Activated CD4-positive, alpha-beta T cell treated with anti-CD3 and anti-CD28 coated beads for 4 hours (primary cell): ENCODE measurements around the gene CCNY.
"Not testable (repeated sequence)": the region's sequence is repeated elsewhere in the genome, so short reads cannot be mapped to it uniquely, and the experiment has no call there.

Experiments
- DNase-seq, 2 donors: peaks; one replicate each; pipeline ENCODE4 v3.0.0-alpha.2; 2020

Gene CCNY

DNA sequence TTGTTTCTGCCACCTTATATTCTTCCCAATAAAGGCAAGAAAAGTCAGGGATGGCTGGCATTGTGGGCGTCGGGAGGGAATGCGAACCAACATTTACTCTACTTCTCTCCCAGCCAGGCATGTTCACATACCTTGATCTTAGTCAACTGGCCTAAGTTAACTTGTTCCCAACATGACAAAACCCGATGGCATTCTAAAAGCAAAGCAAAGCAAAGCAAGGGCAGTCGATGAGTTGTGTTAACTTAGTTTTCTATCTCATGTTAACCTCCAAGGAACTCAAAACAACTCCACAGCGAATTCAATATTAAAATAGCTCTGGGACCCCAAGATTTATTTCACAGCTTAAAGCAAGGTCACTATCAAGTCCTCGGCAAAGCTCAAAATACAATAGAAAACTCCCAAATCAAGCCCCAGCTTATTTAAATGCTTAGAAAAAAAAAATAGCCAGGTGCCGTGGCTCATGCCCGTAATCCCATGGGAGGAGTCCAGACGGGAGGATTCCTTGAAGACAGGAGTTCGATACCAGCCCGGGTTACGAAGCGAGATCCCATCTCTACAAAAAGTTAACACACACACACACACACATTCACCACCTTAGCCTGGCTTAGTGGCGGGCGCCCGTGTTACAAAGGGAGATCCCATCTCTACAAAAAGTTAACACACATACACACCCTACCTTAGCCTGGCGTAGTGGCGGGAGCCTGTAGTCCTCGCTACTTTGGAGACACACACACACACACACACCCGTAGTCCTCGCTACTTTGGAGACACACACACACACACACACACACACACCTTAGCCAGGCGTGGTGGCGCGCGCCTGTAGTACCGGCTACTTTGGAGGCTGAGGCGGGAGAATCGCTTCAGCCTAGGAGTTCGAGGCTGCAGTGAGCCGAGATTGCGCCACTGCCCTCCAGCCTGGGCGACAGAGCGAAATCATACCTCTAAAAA, 901 bp upstream of the CCNY start:
- peak in 1 of 2 donors; percentile 4 for DNase-seq

DNA sequence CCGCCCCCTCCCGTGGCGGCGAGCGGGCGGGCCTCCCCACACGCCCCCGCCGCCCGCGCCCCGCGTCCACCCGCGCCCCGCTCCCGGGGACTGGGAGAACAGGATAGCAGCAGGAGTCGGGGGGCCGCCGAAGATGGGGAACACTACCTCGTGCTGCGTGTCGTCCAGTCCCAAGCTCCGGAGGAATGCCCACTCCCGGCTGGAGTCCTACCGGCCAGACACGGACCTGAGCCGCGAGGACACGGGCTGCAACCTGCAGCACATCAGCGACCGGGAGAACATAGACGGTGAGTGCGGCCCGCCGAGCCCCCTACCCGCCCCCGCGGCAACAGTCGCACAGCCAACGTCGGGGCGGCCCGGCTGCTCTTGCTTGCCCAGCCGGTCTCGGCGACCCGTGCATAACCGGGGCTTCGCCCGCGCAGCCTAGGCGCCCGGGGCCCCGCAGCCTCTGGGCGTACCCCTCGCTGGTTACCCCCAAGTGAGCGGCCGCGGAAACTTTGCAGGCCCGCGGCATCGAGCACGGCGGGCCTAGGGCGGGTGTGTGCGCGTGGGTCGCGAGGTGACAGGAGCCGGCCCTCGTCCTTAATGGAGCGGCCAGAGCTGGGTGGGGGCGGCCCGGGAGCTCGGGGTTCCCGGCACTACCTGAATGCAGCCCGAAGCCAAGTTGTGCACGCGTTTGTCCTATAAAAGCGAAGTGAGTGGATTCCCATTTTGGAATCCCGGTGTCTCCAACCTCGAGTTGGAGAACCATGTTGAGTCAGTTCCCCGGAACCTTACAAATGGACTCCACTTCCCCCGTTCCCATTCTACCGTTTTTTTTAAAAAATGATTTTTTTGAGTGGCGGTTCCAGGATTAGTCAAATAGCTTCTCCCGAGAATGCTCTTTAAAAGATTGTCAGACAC, 863 bp downstream of the CCNY start:
- peak in 1 of 2 donors; percentile 32 for DNase-seq

DNA sequence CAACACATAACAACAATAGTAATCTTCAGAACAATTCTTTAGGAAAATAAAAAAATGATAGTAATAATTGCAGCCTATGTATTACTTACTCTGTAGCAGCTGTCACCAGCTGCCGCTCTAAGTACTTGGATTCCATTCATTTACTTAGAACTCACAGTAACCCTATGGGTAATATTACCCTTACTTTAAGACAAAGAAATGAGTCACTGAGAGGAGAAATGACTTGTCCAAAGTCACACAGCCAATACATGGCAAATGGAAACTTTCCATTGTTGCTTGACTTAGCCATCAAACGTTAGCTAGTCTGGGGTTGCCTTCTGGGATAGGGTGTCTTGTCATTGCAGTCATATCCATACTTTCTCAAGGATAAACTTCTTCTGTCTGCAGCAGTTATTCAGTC, 3.6 kb downstream of the CCNY start:
- DNase-seq, result no peak

DNA sequence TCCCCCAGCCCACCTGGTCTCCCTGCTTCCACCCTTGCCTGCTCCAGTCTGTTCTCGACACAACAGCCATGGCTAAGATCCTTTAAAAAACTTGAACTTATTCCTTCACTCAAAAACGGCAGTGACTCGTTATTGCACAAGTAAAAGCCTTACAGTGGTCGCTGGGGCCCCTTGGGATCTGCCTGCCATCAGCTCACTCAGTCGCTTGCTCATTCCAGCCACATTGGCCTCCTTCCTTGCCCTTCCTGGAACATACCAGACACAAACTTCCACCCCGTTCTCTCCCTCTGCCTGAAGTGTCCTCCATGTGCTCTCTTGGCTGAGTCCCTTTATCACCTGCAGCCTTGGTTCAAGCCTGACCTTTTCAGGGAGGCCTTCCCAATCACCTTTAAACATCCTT, 4.7 kb downstream of the CCNY start:
- DNase-seq, result no peak

DNA sequence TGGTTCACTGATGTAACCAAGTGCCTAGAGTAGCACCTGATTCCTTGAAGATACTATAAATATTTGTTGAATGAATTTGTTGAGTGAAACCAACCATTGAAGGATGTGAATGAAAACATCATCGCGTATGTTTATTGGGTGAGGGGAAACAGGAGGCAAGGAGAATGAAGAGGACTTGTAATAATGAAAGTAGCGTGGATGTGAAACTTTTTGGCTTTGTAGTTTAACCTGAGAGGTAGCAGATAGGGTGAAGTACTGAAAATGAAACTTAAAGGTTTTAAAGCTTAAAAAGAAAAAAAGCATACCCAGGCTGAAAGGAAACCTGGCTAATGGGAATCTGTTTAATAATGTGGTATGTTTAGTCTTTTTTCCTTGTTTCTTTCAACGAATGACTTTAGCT, 5.2 kb downstream of the CCNY start:
- DNase-seq, result no peak

DNA sequence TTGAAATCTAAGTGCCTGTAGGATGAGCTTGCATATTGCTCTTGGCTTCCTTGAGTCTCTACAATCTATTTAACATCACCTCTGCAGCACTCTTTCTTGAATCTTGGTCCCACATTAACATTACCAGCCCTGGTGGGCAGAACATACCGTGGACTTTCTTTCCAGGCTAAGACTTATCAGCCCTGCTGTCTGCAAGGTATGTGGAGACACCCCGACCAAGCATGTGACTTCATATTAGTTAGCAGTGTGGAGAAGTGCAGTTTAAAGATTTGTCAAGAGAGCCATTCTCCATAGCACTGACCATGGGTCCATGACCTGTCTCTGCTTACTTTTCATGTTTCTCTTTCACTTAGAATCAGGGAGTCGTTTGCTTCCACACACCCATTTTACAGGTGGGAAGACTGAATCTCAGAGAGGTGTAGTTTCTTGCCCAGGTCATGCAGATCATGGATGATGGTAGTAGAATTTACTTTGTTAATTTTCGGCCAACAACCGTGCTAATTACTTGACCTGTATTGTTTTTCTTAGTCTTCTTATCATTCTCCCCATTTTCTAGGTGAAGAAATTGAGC, 6.0 kb downstream of the CCNY start:
- DNase-seq, result no peak

DNA sequence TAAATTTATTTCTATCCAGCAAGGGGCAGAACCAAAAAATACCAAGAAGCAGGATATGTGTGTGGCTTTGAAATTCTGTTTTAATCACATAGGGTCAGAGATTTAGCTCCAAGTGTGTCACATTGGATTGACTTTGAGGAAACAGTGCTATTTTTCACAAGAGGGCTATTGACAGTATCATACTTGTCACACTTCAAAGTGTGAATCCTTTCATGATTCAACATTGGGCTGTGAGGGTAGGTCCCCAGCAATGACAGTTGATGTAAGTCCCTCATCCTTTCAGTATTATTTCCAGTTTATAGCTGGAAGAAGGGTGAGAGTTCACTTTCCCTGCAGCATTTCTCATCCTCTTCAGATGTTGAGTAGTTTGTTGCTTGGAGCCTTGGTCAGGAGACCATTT, 7.4 kb downstream of the CCNY start:
- no peak for DNase-seq

DNA sequence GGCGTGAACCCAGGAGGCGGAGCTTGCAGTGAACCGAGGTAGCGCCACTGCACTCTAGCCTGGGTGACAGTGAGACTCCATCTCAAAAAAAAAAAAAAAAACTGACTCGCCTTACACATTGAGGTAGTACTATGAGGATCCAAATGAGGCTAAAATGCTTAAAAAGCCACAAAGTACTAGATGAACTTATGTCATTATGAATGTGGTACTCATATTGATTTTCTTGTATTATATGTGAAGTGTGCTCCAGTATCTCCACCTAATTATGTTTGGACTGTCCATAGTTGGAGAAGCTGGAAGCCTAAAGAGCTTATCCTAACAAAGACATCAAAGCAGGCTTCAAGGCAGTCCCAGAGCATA, 9.1 kb downstream of the CCNY start:
- DNase-seq, result no peak

DNA sequence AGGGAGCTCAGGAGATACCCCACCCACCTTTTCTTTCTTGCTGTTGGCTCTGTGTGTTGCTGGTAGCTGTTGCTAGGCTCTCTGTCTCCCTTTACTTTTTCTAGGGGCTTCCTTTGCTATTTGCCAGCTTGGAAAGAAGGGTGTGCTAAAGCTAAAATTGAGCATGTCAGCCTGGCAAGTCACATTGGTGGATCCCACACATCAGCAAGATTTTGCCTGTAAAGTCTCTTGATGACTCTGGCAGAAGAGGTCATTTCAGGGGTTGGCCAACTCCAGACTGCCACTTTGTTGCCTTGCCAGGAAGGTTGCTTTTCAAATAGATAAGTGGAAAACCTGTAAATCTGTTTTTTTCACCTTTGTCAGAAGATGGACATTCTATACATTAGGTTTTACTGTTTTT, 9.9 kb downstream of the CCNY start:
- DNase-seq, result no peak

DNA sequence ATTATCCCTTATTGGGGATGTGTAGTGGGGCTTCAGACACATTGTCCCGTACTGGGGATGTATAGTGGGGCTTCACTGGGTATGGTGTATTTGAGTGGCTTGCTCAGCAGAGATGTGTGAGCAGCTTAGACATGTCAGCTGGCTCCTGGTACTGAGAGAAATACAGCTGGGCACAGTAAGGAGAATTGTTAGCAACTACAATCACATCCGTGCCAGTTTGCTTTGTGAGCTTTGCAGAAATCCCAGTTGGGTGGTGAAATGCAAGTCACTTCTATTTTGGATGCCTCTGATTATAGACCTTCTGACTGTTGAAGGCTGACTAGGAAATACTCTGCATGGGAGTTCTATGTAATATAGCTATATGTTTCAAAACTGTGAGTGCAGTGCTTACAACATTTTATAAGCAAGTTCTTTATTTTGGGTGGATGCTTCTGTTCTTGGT, 10.8 kb downstream of the CCNY start:
- DNase-seq, result no peak

DNA sequence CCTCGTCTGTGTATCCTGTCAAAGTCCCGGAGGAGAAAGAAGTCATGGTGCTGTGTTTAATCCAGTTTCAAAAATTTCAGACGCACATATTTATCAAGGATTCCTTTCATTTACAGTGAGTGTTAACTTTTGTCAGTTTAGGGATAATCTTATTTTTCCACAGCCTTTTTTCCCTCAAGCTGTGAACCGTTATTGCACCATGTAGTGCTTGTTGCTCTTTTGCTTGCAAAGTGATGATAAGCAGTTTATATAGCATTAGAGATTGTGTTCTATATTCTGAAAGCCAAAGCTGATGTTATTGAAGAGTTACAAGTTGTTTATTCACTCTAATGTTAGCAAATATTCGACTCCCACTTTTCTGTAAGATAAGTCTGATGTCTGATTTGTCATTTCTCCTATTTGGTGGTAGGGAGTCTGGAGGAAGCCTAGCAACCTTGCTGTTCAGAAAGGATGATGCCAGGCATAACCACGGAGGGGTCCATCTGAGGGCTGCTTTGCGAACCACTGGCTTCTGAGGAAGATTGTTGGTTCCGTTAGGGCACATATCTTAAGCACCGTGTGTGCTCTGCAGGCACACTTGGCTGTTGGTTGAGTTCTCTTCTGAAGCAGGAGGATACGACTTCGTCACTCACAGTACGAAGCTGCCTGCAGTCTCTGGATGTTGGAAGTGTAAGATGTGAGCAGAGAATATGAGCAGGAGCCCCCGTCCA, 11.7 kb downstream of the CCNY start:
- DNase-seq, result no peak

DNA sequence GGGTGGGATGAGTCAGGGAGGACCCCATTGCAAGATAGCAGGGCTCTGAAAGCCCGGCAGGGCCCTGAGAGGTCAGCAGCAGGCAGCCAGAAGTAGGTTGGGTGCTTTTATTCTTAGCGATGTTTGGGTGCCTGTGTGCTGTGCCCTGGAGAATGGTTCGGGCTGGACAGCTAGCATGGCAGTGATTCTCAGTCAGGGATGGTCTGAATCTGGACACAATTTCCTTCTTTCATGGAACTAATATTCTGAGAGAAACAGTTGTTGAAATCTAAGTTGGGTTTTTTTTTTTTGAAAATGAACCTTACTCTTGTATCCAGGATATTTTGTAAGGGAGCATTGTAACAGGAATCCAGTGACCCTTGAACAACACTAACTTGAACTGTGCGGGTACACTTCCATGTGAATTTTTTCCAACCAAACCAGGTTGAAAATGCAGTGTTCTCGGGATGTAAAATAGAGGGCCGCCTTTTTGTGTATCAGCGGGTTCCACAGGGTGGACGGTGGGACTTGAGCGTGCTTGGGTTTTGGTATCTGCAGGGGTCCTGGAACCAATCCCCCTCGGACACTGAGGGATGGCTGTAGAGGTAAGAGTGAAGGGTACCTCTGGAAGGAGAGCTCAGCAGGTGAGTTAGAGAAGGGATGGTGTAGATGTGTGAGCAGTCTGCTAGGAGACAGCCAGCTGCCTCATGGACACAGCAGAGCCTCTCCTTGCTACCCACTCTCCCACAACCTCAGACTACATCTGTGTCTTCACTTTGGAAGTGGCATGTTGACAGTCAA, 12.5 kb downstream of the CCNY start:
- no peak for DNase-seq

DNA sequence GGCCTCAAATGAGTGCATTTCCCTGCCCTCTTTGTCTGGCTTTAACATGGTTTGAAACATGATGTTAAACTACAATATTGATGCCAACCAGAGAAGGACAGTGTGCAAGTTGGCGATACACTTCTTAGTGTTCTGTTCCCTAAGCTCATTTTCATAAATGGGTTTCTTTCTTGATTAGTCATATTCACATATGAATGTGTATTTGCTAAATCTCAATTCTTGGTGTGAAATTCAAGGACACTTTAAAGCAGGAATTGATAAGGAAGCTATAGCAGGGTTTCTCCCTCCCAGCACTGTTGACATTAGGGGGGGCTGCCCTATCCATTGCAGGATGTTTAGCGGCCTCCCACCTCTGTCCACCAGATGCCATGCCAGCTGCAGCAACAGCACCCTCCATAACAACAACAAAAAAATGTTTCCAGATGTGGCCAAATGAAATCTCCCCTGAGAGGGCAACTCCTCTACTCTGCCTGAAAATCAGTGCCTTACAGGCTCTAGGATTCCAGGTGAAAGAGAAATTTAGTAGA, 13.1 kb downstream of the CCNY start:
- DNase-seq, result no peak

DNA sequence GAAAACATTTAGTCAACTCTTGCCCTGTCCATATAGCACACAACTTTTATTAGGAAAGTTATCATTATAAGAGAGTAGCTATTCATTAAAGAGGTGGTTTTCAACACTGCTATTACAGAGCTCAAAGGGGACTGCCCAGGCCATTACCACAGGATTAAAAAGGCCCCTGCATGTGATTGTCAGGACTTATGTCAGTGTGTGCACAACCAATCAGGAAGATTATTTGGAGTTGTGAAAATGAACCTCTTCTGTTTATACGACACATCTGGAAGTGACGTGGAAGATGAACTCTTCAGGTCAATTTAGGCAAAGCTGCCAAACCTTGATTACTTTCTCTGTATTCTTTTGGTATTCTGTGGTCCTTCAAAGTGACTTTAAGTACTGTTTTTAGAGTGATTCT, 14.7 kb downstream of the CCNY start:
- no peak for DNase-seq

DNA sequence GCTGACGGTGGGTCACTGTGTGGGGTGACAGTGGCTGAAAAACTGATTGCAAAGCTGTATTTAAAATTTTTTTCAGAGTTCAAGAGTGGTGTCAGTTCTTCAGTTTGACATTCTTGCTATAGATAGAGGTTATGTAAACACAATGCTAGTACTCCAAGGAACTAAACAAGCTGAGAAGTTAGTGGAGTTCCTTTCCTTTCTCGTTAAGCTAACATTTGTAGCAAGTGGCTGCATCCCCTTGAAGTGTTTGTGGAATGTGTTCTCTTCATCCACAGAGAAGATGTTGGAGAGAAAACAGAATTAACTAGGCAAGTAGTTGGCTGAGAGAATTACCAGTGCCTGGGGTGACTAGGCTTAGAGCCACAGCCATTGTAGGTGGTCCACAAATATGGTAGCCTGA, 15.8 kb downstream of the CCNY start:
- no peak for DNase-seq

DNA sequence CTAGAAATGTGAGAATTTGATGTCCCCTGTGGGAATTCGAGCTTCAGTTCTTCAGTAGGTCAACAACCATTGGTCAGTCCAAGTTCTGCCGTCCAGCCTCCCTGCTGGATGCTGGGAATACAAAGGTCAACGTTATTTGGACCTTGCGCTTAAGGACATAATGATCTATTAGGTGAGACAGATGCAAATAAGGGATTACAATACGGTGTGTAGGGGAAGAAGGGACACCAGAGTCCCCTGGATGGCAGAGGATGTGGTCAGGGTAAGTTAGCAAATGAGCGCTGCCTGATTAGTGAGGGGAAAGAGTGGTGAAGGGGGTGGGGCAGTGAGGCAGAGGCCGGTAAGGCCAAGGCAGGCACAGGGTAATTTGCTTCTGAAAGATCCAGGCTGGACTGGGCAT, 16.2 kb downstream of the CCNY start:
- DNase-seq, result no peak

DNA sequence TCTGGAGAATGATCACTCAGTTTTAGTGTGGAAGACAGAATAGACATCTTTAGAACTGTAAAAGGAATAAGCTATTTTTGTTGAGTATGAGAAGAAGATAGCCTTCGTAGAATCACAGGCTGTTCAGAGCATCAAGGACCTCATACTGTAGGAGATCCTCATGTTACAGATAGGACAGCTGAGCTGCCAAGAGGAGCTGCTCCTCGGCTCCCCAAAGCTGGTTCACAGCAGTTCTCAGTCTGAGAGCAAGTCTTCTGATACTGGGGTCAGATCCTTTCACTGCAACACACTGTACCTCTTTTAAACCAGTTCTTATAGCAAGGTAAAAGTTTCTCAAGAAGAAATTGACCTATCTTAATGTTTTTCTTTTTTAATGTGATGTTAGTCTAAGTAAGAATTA, 17.1 kb downstream of the CCNY start:
- DNase-seq, result no peak

DNA sequence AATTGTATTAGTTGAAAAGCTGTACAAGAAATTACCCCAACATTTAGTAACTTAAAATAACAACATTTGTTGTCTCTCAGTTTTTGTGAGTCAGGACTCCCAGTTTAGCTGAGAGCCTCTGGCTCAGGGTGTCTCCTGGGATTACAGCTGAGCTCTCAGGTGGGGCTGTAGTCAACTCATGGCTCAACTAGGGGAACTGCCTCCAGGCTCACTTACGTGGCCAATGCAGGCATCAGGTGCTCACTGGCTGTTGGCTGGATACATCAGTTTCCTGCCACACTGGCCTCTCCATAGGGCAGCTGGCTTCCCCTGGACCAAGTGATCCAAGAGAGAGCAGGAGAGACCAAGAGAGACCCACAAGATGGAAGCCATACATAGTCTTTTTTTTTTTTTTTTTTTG, 17.5 kb downstream of the CCNY start:
- DNase-seq, result no peak

DNA sequence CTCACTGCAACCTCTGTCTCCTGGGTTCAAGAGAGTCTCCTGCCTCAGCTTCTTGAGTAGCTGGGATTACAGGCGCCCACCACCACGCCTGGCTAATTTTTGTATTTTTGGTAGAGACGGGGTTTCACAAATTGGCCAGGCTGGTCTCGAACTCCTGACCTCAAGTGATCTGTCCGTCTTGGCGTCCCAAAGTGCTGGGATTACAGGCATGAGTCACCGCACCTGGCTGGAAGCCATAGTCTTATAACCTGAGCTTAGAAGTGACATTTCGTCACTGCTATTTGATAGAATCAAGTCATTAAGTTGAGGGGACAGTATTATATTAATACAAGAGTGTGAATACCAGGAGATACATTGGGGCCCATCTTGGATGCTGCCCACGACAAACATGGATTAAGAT, 17.9 kb downstream of the CCNY start:
- not testable (repeated sequence) for DNase-seq

DNA sequence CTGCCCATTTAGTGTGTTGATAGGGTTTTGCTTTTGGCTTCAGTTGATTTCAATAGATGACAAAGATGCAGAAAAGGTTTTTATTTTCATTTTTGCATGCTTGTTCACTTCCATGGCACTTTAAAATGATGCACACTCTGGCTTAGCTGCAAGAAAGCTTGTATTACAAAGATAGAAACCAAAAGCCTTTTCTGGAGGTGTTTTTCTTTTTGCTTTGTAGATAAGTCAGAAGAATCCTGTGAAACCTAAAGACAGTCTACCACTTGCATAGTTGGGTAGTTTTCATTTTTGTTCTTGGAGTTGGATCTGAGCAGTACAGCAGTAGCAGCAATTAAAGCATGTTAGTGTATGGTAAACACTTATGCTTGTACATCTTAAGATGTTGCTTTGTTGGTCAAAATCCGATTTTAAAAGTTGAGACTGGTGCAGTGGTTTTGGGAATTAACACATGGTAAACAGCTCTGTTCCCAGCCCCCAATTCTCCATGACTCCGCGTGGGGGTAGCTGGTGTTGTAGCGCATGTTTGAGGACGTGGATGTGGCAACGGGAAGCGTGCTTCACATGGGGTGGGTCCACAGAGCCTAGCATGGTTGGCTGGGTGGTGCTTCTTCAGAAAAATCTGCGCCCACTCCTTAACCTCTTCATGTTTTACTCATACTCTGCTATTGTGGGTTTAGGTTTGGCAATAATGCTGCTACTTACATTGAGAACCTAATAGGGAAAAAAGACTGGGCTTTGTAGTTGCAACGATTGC, 19.8 kb downstream of the CCNY start:
- no peak for DNase-seq

DNA sequence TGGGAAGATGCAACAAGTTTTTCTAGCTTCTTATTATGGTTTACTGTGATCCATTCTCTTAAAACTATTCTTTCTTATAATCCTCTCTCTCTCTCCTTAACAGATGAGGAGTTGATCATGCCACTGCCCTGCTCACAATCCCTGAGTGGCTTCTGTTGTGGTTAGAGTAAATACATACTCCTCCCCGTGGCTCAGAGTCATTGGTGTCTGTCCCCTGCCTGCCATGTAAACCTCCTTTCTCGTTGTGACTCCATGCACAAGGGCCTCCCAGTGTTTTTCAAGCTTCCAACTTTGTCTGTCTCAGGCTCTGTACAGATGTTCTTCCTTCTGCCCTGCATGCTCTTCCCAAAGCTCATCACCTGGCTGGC, 20.4 kb downstream of the CCNY start:
- no peak for DNase-seq
